ENCODE results near the gene CABCOCO1.

Gene CABCOCO1

GRCh38 chr10:61662794-61663259, at the start of gene CABCOCO1:
Gene CABCOCO1 (plus strand): TSS chr10:61662929. CDS start chr10:61662973, 44 bp downstream.
- no peak for TF ChIP-seq CTCF (IDR thresholded peaks at IDR 0.05; ENCODE audit: extremely low read depth, insufficient read depth, missing control alignments)
- DNase-seq (ENCODE audit: low spot score) = no peak
- in situ Hi-C loops (cut with MboI; ENCODE audit: low pct_unique_long_range_greater_than_20kb, low sequenced_read_pairs, unreplicated experiment) = no loop called here

- in situ Hi-C loops (cut with MboI; ENCODE audit: low pct_unique_long_range_greater_than_20kb, low sequenced_read_pairs, unreplicated experiment) = no loop called here
- DNase-seq (ENCODE audit: low spot score) = no peak
- TF ChIP-seq CTCF (IDR thresholded peaks at IDR 0.05; ENCODE audit: extremely low read depth, insufficient read depth, missing control alignments) = no peak
These were observed 49.1 kb upstream of the CABCOCO1 start for GRCh38 chr10:61613665-61614064.

- DNase-seq (ENCODE audit: low spot score) = no peak
- in situ Hi-C loops (cut with MboI; ENCODE audit: low pct_unique_long_range_greater_than_20kb, low sequenced_read_pairs, unreplicated experiment) = no loop called here
- TF ChIP-seq CTCF (IDR thresholded peaks at IDR 0.05; ENCODE audit: extremely low read depth, insufficient read depth, missing control alignments) = no peak
These were observed 46.1 kb upstream of the CABCOCO1 start for GRCh38 chr10:61616611-61617010.

GRCh38 chr10:61617180-61617579, 45.5 kb upstream of the CABCOCO1 start:
- in situ Hi-C loops (cut with MboI; ENCODE audit: low pct_unique_long_range_greater_than_20kb, low sequenced_read_pairs, unreplicated experiment) = no loop called here
- no peak for DNase-seq (ENCODE audit: low spot score)
- TF ChIP-seq CTCF (IDR thresholded peaks at IDR 0.05; ENCODE audit: extremely low read depth, insufficient read depth, missing control alignments) = no peak

GRCh38 chr10:61617586-61617985, 45.1 kb upstream of the CABCOCO1 start:
- TF ChIP-seq CTCF (IDR thresholded peaks at IDR 0.05; ENCODE audit: extremely low read depth, insufficient read depth, missing control alignments) = no peak
- in situ Hi-C loops (cut with MboI; ENCODE audit: low pct_unique_long_range_greater_than_20kb, low sequenced_read_pairs, unreplicated experiment) = no loop called here
- DNase-seq (ENCODE audit: low spot score) = no peak

GRCh38 chr10:61618388-61618961, 44.3 kb upstream of the CABCOCO1 start:
- DNase-seq (ENCODE audit: low spot score) = no peak
- in situ Hi-C loops (cut with MboI; ENCODE audit: low pct_unique_long_range_greater_than_20kb, low sequenced_read_pairs, unreplicated experiment) = no loop called here
- TF ChIP-seq CTCF (IDR thresholded peaks at IDR 0.05; ENCODE audit: extremely low read depth, insufficient read depth, missing control alignments) = no peak

All from GM13977 (cell line).